GM18511 (cell line): ENCODE results near the gene POC1A.
A peak's percentile ranks its signal among the peaks of the same experiment; 100 is the strongest.

Experiments
- ATAC-seq: cut with Tn5 transposase; IDR thresholded peaks from one replicate; pipeline ENCODE4 v1.9.1; 2021; ENCODE audit warnings: mild to moderate bottlenecking, moderate library complexity; ENCODE audit not compliant: unreplicated experiment

POC1A gene

DNA sequence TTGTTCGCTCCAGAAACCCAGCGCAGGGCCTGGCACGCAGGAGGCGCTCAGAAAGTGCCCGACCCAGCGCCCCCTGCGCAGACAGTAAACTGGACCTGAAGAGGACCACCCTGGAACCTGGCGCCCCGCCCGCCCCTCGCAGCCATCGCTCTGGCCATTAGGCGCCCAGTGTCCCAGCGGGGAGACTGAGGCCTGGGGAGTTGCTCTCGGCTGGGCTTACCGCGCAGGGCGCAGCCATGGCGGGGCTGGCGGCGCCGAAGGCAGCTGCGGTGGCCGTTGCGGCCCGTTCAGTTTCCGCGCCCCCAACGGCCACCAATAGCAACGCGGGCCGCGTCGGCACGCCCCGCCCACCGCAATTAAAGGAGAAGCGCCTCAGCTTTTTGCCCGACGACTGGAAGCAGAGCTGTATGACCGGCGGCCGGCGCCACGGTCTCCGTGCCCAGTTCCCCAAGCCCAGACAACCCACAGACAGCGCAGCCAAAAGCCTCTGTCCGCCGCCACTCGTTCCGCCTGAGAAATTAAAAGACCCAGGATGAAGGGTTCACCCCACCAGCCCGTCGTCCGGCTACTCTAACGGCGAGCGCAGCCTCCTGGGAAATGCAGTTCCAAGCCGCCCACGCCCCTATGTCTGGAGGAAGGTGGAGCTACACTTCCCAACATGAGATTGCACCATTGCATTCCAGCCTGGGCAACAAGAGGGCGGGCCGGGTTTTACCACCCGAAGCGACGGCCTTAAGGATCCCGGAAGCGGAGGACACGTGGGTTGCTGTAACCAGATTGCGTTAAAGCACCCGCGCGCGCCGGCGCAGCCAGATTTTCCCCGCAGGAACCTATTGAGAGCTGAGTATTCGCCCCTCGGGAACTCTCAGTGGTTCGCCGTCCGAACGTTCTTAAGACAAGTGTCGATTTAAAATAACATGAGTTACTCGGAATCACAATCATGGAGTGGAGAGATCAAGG, at the start of gene POC1A:
TSS of gene POC1A (minus strand) at position 289 of the 960 bp plus-strand sequence. CDS start at position 238, 51 bp downstream.
- peak; percentile 85 for ATAC-seq

DNA sequence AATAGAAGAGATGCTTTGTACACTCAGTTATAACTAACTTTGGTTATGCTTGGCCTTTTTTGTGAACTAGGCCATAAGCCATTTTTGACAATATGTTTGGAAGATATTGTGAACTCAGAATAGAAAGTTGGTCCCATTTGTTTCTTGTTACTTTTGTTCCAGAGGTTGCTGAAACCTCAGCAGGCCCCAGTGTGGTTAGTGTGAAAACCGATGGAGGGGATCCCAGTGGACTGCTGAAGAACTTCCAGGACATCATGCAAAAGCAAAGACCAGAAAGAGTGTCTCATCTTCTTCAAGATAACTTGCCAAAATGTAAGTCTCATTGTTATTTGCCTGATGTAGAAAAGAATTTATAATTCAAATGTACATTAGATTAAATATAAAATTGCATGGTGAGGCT, 49.5 kb upstream of the POC1A start:
- ATAC-seq: no peak

DNA sequence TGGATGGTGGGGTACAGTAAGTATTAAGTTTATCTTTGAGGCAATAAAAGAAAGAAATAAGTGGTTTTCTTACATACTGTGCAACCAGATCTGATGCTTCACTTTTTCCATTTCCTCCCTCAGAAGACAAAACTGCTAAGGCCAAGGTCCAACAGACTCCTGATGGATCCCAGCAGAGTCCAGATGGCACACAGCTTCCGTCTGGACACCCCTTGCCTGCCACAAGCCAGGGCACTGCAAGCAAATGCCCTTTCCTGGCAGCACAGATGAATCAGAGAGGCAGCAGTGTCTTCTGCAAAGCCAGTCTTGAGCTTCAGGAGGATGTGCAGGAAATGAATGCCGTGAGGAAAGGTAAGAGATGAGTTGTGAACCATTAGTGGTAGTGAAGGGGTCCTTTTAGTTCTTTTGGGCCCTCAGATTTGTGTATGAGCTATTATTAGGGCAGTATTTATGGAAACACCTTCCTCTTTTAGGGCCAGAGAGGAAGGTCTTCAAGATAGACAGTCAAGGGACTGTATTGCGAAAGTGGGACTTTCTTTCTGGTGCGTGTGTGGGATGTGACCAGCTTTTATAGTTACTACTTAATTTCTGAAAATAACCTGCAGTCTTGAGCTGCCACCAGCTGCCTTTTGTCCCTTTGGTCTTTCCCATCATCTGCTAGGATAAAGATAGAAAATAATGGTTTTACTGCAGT, 48.3 kb upstream of the POC1A start:
- ATAC-seq: peak; percentile 48

DNA sequence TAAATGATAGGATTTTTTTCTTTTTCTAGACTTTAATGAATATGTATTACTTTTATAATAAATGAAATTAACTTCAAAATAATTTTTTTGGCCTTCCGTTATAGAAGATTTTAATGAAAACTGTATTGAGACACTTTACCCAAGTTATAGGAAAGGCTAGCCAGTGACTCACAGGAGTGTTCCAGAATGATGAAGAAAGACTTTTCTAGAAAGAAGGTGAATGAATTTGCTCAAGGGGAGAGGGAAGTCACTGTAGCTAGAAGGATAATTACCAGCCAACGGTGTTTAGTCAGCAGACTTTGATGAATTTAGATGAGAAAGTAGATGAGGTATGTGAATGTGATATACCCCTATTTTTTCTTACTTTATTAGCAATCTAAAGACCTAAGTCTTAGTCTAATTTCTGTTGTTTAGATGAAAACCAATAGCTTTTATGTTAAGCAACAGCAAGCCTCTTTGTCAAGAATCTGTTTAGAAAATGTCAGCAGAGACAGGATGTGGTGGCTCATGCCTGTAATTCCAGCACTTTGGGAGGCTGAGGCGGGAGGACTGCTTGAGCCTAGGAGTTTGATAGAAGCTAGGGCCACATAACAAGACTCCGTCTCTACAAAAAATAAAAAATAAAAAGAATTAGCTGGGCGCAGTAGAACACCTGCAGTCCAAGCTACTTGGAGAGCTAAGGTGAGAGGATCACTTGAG, 46.9 kb upstream of the POC1A start:
- ATAC-seq: no peak

DNA sequence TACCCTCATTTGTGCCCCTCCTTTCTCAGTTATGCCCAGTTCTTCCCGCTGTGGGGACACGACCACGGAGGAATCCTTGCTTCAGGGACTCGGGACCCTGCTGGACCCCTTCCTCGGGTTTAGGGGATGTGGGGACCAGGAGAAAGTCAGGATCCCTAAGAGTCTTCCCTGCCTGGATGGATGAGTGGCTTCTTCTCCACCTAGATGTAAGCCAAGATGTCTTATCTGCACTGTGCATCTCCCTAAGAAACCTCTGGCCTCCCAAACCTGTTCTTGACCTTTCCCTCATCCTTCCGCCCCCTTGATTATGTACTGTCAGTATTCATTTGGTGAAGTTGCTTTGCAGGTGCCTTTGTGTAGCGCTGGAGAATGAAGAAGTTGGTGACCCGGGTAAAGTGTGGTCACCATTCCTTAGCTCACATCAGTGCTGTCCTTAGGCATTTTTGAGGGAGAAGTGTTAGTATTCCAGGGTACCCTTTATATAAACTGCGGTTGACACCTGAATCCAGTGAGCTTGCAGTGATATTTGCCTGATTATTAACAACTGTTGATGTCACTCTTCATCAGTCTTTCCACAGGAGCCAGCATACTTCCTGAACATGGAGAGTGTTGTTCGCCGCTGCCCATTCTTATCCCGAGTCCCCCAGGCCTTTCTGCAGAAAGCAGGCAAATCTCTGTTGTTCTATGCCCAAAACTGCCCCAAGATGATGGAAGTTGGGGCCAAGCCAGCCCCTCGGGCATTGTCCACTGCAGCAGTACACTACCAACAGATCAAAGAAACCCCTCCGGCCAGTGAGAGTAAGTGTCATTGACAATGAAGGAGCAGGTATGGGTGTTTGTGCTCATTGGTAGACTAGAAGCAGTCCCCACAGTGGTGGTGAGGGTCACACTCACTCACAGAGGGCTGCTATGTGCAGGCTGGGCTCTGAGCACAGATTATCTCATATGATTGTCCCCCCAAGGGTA, 44.7 kb upstream of the POC1A start:
- no peak for ATAC-seq

DNA sequence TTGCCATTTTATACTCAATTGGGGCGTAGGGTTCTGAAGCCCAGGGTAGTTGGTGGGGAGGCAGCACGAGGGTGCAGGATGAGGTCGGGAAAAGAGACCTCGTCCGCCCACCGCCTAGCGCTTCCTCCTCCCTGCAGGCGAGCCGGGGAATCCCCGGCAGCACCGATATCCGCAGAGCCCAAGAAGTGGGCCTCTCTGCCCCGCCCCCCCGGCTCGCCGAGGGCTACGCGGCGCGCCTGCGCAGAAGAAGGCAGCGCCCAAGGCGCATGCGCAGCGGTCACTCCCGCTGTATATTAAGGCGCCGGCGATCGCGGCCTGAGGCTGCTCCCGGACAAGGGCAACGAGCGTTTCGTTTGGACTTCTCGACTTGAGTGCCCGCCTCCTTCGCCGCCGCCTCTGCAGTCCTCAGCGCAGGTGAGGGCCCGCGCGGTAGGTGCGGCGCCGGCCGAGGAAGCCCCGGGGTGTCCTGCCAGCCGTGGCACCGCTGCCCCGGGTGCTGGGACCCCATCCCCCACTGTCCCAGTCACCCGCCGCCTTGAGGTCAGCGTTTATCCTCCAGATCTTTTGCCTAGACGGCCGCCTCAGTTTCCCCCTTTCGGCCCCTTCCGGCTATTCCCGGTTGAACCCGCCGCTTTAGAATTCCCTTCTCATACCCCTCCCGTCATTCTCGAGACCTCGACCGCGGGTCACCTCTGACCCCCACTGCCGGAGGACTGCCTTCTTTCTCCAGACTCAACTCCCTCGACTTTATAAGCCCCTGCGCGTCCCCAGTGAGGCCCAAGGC, 43.8 kb upstream of the POC1A start, which contains the start of gene ALAS1:
TSS of gene ALAS1 (plus strand) at position 319 of the 784 bp plus-strand sequence. CDS start 1,082 bp downstream, outside the sequence.
- ATAC-seq: peak; percentile 80

DNA sequence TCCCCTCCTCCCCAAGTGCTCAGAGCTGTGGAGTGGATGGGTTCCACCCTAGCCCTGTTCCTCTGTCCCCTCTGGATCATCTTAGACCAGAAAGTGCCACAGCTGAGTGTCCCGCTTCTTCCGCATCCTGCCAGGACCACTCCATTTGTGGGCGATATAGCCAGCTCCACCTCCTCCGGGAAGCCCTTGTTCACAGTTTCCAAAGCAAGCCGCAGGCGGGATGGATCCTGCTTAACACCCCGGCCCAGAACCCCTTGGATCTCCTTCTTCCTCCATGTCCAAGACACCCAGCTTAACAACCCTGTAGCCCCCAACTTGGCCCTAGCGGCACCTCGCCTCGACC, 43.2 kb upstream of the POC1A start:
- peak; percentile 3 for ATAC-seq

DNA sequence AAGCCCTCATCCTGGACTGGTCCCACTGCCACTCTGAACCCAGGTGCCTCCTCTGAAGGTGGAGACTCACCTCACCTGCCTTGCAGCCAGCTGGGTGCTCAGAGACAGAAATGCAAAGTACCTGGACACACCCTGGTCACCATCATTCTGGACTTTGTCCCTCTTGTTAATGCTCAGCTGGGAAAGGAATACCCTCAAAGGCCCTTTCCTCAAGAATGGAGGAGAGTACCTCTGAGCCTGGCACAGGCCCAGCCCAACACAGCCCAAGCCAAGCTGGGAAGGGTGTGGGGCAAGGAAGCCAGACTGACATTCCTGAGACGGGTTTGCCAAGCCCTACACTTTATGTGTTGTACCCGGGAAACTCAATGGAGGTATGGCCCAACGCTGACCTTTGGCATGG, 42.8 kb upstream of the POC1A start:
- no peak for ATAC-seq

DNA sequence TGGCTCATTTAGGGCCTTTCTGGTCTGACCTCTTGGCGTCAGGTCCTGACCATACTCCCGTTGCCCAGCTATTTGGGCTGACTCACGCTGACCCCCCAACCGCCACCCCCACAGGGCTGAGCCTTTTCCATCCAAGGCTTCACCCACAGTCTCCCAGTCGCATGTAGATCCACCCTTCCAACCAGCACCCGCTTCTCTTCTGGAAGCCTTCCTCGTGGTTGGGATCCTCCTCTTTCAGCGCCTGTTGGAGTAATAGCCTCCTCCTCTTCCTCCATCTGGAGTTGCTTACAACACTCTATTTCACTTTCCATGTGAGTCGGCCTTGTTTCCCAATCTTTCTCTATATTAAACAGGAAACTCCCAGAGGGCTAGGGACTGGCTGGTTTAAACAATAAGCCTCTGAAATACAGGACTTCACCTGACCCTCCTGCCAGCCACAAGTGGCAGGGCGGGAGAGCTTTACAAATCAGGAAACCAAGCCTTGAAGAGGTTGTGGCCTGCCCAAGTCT, 41.7 kb upstream of the POC1A start:
- ATAC-seq: no peak

DNA sequence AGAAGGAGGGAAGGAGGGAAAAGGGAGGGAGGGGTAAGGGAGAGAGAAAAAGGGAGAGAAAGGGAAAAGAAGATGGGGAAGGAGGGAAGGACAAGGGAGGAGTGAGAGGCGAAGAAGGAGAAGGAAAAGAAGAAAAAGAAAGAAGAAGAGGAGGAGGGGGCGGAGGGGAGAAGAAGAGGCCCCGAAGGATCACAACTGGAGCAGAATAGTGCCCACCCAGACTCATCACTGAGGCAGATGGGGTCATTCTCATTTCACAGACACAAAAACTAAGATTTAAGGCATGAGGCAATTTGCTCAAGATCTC, 41.0 kb upstream of the POC1A start:
- no peak for ATAC-seq

DNA sequence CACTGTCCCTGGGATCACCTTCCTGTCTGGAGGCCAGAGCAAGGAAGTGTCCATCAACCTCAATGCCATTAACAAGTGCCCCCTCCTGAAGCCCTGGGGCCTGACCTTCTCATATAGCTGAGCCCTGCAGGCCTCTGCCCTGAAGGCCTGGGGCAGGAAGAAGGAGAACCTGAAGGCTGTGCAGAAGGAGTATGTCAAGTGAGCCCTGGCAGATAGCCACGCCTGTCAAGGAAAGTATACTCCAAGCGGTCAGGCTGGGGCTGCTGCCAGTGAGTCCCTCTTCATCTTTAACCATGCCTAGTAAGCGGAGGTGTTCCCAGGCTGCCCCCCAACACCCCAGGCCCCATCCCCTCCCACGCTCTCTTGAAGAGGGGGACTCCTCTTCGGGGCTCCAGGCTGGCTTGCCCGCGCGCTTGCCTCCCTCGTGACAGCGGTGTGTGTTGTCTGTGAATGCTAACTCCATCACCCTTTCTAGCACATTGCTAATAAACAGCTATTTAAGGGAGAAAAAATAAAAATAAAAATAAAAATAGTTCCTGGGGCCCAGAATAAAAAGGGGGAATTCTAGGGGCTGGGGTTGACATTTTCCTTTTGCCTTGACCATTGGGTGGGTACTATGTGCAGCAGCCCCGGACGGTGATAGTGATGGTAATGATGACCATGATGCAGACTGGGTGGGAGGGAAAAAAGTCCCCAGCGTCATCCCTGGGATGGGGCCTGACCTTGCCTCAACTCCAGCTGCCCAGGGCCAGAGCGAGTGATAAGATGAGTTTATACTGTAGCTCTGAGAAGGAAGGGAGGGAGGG, 40.5 kb upstream of the POC1A start:
- no peak for ATAC-seq

DNA sequence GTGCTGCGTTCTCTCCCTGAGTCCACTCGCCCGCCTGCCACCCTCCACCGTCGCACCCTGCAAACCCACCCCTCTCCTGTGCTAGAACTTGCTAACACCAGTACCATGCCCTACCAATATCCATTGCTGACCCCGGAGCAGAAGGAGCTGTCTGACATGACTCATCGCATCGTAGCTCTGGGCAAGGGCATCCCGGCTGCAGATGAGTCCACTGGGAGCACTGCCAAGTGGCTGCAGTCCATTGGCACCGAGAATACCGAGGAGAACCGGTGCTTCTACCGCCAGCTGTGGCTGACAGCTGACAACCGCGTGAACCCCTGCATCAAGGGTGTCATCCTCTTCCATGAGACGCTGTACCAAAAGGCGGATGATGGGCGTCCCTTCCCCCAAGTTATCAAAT, 38.8 kb upstream of the POC1A start:
- no peak for ATAC-seq

DNA sequence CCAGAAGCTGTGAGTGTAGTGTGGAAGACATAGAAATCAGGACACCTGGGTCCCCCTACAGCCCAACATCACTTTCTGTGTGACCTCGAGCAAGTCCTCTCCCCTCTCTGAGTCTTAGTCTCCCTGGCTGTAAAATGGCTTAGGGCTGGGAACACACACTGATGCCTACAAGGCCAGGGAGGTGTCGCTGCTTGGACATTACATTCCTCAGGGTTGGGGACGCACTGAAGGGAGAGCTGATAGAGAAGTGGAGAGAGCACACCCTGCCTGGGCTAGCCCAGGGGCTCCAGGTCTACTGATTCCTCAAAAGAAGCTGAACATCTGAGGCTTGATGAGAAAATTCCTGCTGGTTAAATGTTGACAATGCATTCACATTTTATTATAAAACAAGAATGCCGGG, 37.4 kb upstream of the POC1A start:
- no peak for ATAC-seq

DNA sequence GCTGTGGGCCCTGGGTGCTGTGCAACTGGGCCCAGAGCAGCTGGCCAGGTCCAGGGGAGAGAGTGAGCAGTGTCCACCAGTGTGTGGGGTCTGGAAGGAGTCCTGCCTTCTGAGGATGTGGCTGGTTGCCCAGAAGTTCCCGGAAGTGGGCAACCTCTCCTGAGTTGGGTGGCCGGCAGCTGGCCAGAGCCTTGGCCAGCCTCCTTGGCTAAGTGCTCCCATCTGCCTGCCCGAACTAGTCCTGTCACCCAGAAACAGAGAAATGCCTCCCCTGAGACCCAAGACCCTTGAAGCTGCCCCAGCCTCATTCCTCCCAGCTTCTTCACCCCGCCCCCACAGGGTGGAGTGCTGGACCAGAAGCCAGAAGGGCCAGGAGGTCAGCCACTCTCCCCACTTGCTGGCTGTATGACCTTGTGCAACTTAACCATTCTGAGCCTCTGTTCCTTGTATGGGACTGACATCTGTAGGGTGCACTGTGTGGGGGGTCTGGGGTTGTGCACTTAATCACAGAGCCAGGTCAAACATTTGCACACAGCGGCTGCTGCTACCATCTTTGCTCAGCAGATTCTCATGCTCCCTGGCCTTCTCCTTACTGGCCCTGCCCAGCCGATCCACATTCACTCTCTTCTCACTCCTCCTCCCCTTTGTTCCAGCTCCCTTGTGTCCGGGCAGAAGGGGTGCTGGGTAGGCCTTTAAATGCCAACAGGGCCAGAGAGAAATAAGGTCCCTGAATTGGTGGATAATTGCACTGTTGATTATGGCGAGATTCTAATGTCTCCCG, 36.3 kb upstream of the POC1A start:
- ATAC-seq: no peak

DNA sequence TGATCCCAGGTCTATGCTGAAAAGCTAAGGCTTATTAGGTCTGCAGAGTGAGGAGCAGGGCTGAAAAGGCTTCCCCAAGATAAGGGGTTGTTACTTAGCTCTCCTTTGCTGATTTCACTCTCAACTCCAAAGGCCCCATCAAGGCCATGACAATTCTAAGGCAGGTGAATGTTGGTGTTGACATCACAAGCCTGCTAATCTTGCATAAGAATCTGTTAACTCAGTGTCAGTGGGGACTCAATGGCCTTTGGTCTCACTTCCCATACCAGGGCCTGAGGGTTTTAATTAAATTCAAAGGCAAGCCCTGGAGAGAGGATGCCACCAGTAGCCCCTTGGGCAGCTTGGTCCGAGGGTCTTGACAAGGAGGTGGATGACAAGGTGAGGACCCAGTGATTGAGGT, 34.3 kb upstream of the POC1A start:
- ATAC-seq: no peak

DNA sequence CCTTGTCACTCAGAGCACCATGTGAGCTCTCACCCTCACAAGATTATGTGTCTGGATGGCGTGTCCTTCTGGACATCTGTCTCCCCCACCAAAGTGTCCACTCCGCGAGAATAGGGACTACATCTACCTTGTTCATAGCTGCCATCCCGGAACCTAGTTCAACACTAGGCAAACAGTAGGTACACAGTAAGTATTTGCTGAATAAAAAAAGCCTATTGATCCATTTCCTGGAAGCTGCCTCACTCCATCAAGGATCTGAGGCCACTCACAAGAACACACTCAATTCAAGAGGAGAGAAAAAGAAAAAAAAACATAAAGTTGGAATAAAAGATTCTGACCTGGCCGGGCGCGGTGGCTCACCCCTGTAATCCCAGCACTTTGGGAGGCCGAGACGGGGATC, 32.5 kb upstream of the POC1A start:
- no peak for ATAC-seq

DNA sequence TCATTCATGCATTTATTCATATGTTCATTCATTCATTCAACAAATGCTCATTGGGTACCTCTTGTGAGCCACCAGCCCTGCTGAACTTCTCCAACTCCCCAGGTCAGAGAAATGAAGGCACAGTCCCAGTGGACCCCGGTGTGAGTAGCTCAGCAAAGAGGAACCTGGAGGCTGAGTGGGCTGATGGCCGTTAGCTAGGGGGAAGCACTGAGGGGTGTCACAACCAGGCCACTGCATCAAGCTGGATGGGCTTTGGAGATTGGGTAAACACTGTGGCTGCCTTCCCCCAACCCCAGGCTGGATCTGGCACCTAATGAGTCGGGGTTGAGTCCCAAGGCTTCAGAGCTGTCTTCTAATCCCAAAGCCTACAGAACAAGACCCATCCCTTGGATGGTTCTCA, 31.6 kb upstream of the POC1A start:
- no peak for ATAC-seq

DNA sequence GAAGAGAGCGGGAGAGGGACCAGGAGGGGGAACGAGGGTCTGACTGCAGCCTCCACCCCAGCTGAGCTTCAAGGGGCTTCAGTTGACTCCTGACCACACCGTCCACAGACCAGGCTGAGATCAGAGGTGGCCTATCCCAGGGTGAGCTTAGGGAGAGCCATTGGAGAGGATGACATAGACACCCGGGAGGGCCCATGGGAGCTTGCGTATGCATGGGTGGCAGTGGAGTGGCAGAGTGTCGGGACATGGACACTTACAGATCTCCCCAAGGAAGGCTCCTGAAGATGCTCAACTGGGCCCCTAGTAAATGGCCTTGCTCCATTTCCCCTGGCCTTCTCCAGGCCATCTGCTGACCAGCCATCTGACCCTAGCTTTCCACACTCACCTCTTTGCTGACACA, 31.1 kb upstream of the POC1A start:
- no peak for ATAC-seq
